Sigmoid colon (tissue), 7 donors: ENCODE results near the gene S100A7. TPM values are rescaled to one million over a fixed set of nuclear protein-coding genes. Genes with fewer than 3 reads are reported as not detected.
"Not testable (repeated sequence)": the region's sequence is repeated elsewhere in the genome, so short reads cannot be mapped to it uniquely, and the experiment has no call there.

ENCODE experiments used
- DNase-seq: peaks from one replicate; pipeline ENCODE4 v3.0.0-alpha.2; 2019
- H3K27ac ChIP-seq, 4 donors: fragments of 200-600 bp; sonication (generic); one replicate each; pipeline ENCODE4 v1.5.1; 2016 to 2019; ENCODE audit warnings: mild to moderate bottlenecking in 1 of 4
- H3K27me3 ChIP-seq, 3 donors: fragments of 200-600 bp; sonication (generic); one replicate each; pipeline ENCODE4 v1.5.1; 2019; ENCODE audit warnings: mild to moderate bottlenecking in 1 of 3
- H3K36me3 ChIP-seq, 4 donors: fragments of 200-600 bp; sonication (generic); one replicate each; pipeline ENCODE4 v1.5.1; 2016 to 2019
- H3K4me1 ChIP-seq, 4 donors: fragments of 200-600 bp; sonication (generic); one replicate each; pipeline ENCODE4 v1.5.1; 2017 to 2019
- H3K4me3 ChIP-seq, 4 donors: fragments of 200-600 bp; sonication (generic); one replicate each; pipeline ENCODE4 v1.5.1; 2017 to 2019; ENCODE audit warnings: mild to moderate bottlenecking in 2 of 4, moderate library complexity in 1 of 4
- H3K9me3 ChIP-seq, 4 donors: fragments of 200-600 bp in 3 of 4; sonication (generic) in 3 of 4; one replicate each; pipeline versions ENCODE4 v1.5.1 to v1.6.1; 2013 to 2019
- CTCF ChIP-seq, 4 experiments: fragments of 450-650 bp in 3 of 4; fragments of 200-600 bp in 1 of 4; IDR thresholded peaks; one replicate each; pipeline ENCODE4 v1.5.1; 2016 to 2019; ENCODE audit warnings: antibody characterized with exemption in 4 of 4, mild to moderate bottlenecking in 3 of 4, moderate library complexity in 2 of 4
- EP300 ChIP-seq, 4 donors: sonication (generic); formaldehyde crosslinking; IDR thresholded peaks; one replicate each; pipeline ENCODE4 v1.6.1; 2017; ENCODE audit warnings: antibody characterized with exemption in 4 of 4
- POLR2A ChIP-seq, 2 donors: fragments of 450-650 bp; IDR thresholded peaks; one replicate each; pipeline ENCODE4 v1.6.1; 2016; ENCODE audit warnings: antibody characterized with exemption in 2 of 2, mild to moderate bottlenecking in 2 of 2, moderate library complexity in 2 of 2
- POLR2AphosphoS5 ChIP-seq, 4 donors: sonication (generic); formaldehyde crosslinking; IDR thresholded peaks; one replicate each; pipeline ENCODE4 v1.6.1; 2017; ENCODE audit warnings: antibody characterized with exemption in 4 of 4
- WGBS, 2 donors: extraction: QIAGEN DNeasy Blood & Tissue Kit; methylation state at CpG; one replicate each; pipeline ENCODE4 v1.1.7; 2013; 5-methylcytosine and 5-hydroxymethylcytosine counted together
- intact Hi-C: fragments of 100-400 bp; cut with DNase I; formaldehyde crosslinking; loops from one replicate; pipeline ENCODE4 v1.15.1; 2023
- polyA plus RNA-seq, 3 donors: library from polyadenylated mRNA; stranded (reverse); fragments of 200-250 nt; gene quantifications; one replicate each; pipeline ENCODE4 v1.2.3, GENCODE V29; 2013
- total RNA-seq, 4 donors: library from RNA; depleted of rRNA; stranded (reverse); fragments of >200 nt; gene quantifications; one replicate each; pipeline ENCODE4 v1.1.0, GENCODE V29; 2016
- donor health status: healthy with polysubstance abuse.
- donor health status: Bipolar disorder and iron deficiency.
- donor health status: healthy.

Gene S100A7
- total and polyA plus RNA-seq, 7 donors: not detected

- no peak within 1 kb of the TSS for H3K27ac ChIP-seq
- peaks cover 0 to 4% (median 0%) of the 10 kb centered on the region in 3 donors for H3K27me3 ChIP-seq
- no peak for DNase-seq
- H3K4me3 ChIP-seq: no peak within 1 kb of the TSS
- intact Hi-C loops: no loop called here
- no peak for TF ChIP-seq EP300 (IDR thresholded peaks at IDR 0.05)
- TF ChIP-seq CTCF (IDR thresholded peaks at IDR 0.05): no peak
- TF ChIP-seq POLR2AphosphoS5 (IDR thresholded peaks at IDR 0.05): no peak
- no peak for TF ChIP-seq POLR2A (IDR thresholded peaks at IDR 0.05)
- WGBS, 2 donors: 67 to 68% methylated on average over 6 of the region's 6 CpGs
- H3K36me3 ChIP-seq: no peaks in the 10 kb centered on the region
- H3K4me1 ChIP-seq: no peaks in the 10 kb centered on the region
- peaks cover 0 to 2% (median 0%) of the 10 kb centered on the region in 4 donors for H3K9me3 ChIP-seq
Observed at GRCh38 chr1:153415850-153416570, 44.4 kb downstream of the S100A7 start, which contains the start of gene S100A7A. S100A7A (plus strand) TSS chr1:153416520; CDS start chr1:153418083, 1,563 bp downstream.

- H3K9me3 ChIP-seq, DNase-seq, H3K4me3 ChIP-seq, H3K4me1 ChIP-seq, H3K36me3 ChIP-seq, intact Hi-C loops, H3K27ac ChIP-seq, H3K27me3 ChIP-seq: not testable (repeated sequence)
Observed at GRCh38 chr1:153413961-153414360, 46.5 kb downstream of the S100A7 start.

Other genes with a start within 250 kb of the S100A7 start
- gene PRR9, start 243.1 kb downstream of the S100A7 start, total RNA-seq: not detected
- gene PRR9, start 243.1 kb downstream of the S100A7 start, polyA plus RNA-seq: not detected
- not detected for gene LORICRIN, start 201.0 kb downstream of the S100A7 start, total RNA-seq
- under 1 TPM in 1 of 3 donors, not detected in 2; 0.06 TPM for gene LORICRIN, start 201.0 kb downstream of the S100A7 start, polyA plus RNA-seq
- not detected for gene PGLYRP3, start 147.7 kb downstream of the S100A7 start, total RNA-seq
- gene PGLYRP3, start 147.7 kb downstream of the S100A7 start, polyA plus RNA-seq: under 1 TPM in 1 of 3 donors, not detected in 2; 0.16 TPM
- gene PGLYRP4, start 111.8 kb downstream of the S100A7 start, total RNA-seq: not detected
- gene PGLYRP4, start 111.8 kb downstream of the S100A7 start, polyA plus RNA-seq: 1 to 10 TPM in 1 of 3 donors, not detected in 2; 1.1 TPM
- gene S100A9, start 102.8 kb downstream of the S100A7 start, total RNA-seq: 100 to 1,000 TPM in 3 of 4 donors, 10 to 100 TPM in 1; 73.4 to 943 (median 280) TPM
- gene S100A9, start 102.8 kb downstream of the S100A7 start, polyA plus RNA-seq: 100 to 1,000 TPM; 221 to 449 (median 351) TPM
- not detected for gene S100A12, start 85.0 kb downstream of the S100A7 start, total RNA-seq
- 10 to 100 TPM in 2 of 3 donors, 1 to 10 TPM in 1; 2.9 to 23.4 (median 20.8) TPM for gene S100A12, start 85.0 kb downstream of the S100A7 start, polyA plus RNA-seq
- gene S100A8, start 69.6 kb downstream of the S100A7 start, total RNA-seq: 100 to 1,000 TPM in 1 of 4 donors, 10 to 100 TPM in 2, not detected in 1; 14.2 to 103 (median 32.1) TPM
- gene S100A8, start 69.6 kb downstream of the S100A7 start, polyA plus RNA-seq: 100 to 1,000 TPM in 1 of 3 donors, 10 to 100 TPM in 2; 68.8 to 109 (median 95.7) TPM
- not detected for gene S100A7A, start 44.1 kb downstream of the S100A7 start, total RNA-seq
- gene S100A7A, start 44.1 kb downstream of the S100A7 start, polyA plus RNA-seq: not detected
- 1,000 to 10,000 TPM in 1 of 4 donors, 100 to 1,000 TPM in 3; 445 to 1,159 (median 590) TPM for gene S100A6, start 75.3 kb upstream of the S100A7 start, total RNA-seq
- 1,000 to 10,000 TPM; 4,079 to 7,223 (median 4,178) TPM for gene S100A6, start 75.3 kb upstream of the S100A7 start, polyA plus RNA-seq
- not detected for gene S100A5, start 80.3 kb upstream of the S100A7 start, total RNA-seq
- gene S100A5, start 80.3 kb upstream of the S100A7 start, polyA plus RNA-seq: not detected
- 100 to 1,000 TPM; 189 to 486 (median 288) TPM for gene S100A4, start 85.2 kb upstream of the S100A7 start, total RNA-seq
- gene S100A4, start 85.2 kb upstream of the S100A7 start, polyA plus RNA-seq: 100 to 1,000 TPM; 304 to 499 (median 336) TPM
- 1 to 10 TPM; 1.1 to 4.3 (median 2.2) TPM for gene S100A3, start 88.6 kb upstream of the S100A7 start, total RNA-seq
- 1 to 10 TPM; 1.4 to 3.9 (median 3.6) TPM for gene S100A3, start 88.6 kb upstream of the S100A7 start, polyA plus RNA-seq
- 1 to 10 TPM in 1 of 4 donors, under 1 TPM in 1, not detected in 2; 0.68 to 1.8 TPM for gene S100A2, start 105.2 kb upstream of the S100A7 start, total RNA-seq
- gene S100A2, start 105.2 kb upstream of the S100A7 start, polyA plus RNA-seq: 10 to 100 TPM in 1 of 3 donors, 1 to 10 TPM in 2; 1.8 to 16.2 (median 2.3) TPM
- gene S100A16, start 152.5 kb upstream of the S100A7 start, total RNA-seq: 10 to 100 TPM; 35.6 to 49.9 (median 39.7) TPM
- 100 to 1,000 TPM; 332 to 492 (median 370) TPM for gene S100A16, start 152.5 kb upstream of the S100A7 start, polyA plus RNA-seq
- gene S100A14, start 155.7 kb upstream of the S100A7 start, total RNA-seq: 1 to 10 TPM in 1 of 4 donors, under 1 TPM in 1, not detected in 2; 0.82 to 1.8 TPM
- gene S100A14, start 155.7 kb upstream of the S100A7 start, polyA plus RNA-seq: 1,000 to 10,000 TPM in 1 of 3 donors, 100 to 1,000 TPM in 2; 789 to 1,144 (median 825) TPM
- gene S100A13, start 166.9 kb upstream of the S100A7 start, total RNA-seq: 100 to 1,000 TPM in 3 of 4 donors, 10 to 100 TPM in 1; 86.3 to 305 (median 278) TPM
- gene S100A13, start 166.9 kb upstream of the S100A7 start, polyA plus RNA-seq: 100 to 1,000 TPM; 113 to 302 (median 126) TPM
- 10 to 100 TPM in 2 of 4 donors, 1 to 10 TPM in 2; 2.3 to 22.2 (median 10.9) TPM for gene S100A1, start 167.8 kb upstream of the S100A7 start, total RNA-seq
- gene S100A1, start 167.8 kb upstream of the S100A7 start, polyA plus RNA-seq: 1 to 10 TPM; 3.2 to 6.6 (median 4.4) TPM
- gene CHTOP, start 173.4 kb upstream of the S100A7 start, total RNA-seq: 10 to 100 TPM; 44.8 to 57.8 (median 50.2) TPM
- 10 to 100 TPM; 35.4 to 65.4 (median 38.6) TPM for gene CHTOP, start 173.4 kb upstream of the S100A7 start, polyA plus RNA-seq
- 10 to 100 TPM; 51.2 to 94.5 (median 85.7) TPM for gene SNAPIN, start 198.1 kb upstream of the S100A7 start, total RNA-seq
- 10 to 100 TPM; 30.0 to 38.6 (median 34.2) TPM for gene SNAPIN, start 198.1 kb upstream of the S100A7 start, polyA plus RNA-seq
- 10 to 100 TPM; 59.8 to 94.0 (median 79.7) TPM for gene ILF2, start 210.3 kb upstream of the S100A7 start, total RNA-seq
- gene ILF2, start 210.3 kb upstream of the S100A7 start, polyA plus RNA-seq: 100 to 1,000 TPM in 2 of 3 donors, 10 to 100 TPM in 1; 88.3 to 166 (median 132) TPM
- gene NPR1, start 218.0 kb upstream of the S100A7 start, total RNA-seq: 10 to 100 TPM; 11.1 to 36.2 (median 31.0) TPM
- gene NPR1, start 218.0 kb upstream of the S100A7 start, polyA plus RNA-seq: 1 to 10 TPM in 2 of 3 donors, under 1 TPM in 1; 0.23 to 7.6 (median 5.4) TPM